A673 (cell line): ENCODE results near the gene PLCD3.
A peak's percentile ranks its signal among the peaks of the same experiment; 100 is the strongest.

Source experiments
- EZH2 ChIP-seq: fragments of 200-600 bp; sonication (generic); IDR thresholded peaks from 2 replicates; pipeline ENCODE4 v1.6.1; 2017; ENCODE audit warnings: borderline replicate concordance, low read depth, mild to moderate bottlenecking, mixed read lengths, antibody characterized with exemption, low read length; ENCODE audit not compliant: poor library complexity, severe bottlenecking
- TF ChIP-seq, protein P1 (sequence below): fragments of 300-800, 200-600 bp; sonication (generic); conservative IDR thresholded peaks from 2 replicates; pipeline ENCODE4 v1.5.1; 2017; ENCODE audit warnings: low read depth, mild to moderate bottlenecking, antibody characterized with exemption, low read length, moderate library complexity, mixed read lengths

DNA sequence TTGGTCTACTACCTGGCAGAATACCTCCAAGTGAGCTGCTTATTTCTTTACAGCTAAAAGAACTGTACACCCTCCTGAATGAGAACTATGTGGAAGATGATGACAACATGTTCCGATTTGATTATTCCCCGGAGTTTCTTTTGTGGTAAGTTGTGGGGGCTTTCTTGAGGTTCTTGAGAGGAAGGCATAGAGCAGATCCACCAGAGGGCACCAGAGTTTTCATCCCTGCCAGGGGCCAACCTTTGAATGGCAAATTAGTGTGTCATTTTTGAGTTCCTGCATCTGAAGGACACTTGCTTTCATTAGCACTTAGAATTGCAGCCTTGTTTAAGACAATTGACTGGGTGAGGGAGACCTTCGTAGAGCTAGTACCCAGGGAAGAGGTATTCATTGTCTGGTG lies 36.2 kb downstream of the PLCD3 start:
- no peak for TF ChIP-seq EZH2
- TF ChIP-seq, protein P1, sequence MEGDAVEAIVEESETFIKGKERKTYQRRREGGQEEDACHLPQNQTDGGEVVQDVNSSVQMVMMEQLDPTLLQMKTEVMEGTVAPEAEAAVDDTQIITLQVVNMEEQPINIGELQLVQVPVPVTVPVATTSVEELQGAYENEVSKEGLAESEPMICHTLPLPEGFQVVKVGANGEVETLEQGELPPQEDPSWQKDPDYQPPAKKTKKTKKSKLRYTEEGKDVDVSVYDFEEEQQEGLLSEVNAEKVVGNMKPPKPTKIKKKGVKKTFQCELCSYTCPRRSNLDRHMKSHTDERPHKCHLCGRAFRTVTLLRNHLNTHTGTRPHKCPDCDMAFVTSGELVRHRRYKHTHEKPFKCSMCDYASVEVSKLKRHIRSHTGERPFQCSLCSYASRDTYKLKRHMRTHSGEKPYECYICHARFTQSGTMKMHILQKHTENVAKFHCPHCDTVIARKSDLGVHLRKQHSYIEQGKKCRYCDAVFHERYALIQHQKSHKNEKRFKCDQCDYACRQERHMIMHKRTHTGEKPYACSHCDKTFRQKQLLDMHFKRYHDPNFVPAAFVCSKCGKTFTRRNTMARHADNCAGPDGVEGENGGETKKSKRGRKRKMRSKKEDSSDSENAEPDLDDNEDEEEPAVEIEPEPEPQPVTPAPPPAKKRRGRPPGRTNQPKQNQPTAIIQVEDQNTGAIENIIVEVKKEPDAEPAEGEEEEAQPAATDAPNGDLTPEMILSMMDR = peak; percentile 52
